HG02571 (cell line): ENCODE results near the gene GALC.
"Not testable (repeated sequence)": the region's sequence is repeated elsewhere in the genome, so short reads cannot be mapped to it uniquely, and the experiment has no call there.

Experiments
- ATAC-seq: cut with Tn5 transposase; IDR thresholded peaks from one replicate; pipeline ENCODE4 v1.9.1; 2021; ENCODE audit warnings: mild to moderate bottlenecking, moderate library complexity; ENCODE audit not compliant: unreplicated experiment

The GALC gene

GRCh38 chr14:87992718-87993628, at the start of gene GALC:
GALC (minus strand) TSS chr14:87993182; CDS start chr14:87993164, 18 bp downstream.
- ATAC-seq, result peak; percentile 83

GRCh38 chr14:88040146-88040545, 47.2 kb upstream of the GALC start:
- ATAC-seq, result no peak

GRCh38 chr14:88039197-88039596, 46.2 kb upstream of the GALC start:
- no peak for ATAC-seq

- no peak for ATAC-seq
Observed at GRCh38 chr14:88037325-88037724, 44.3 kb upstream of the GALC start.

GRCh38 chr14:88036422-88036821, 43.4 kb upstream of the GALC start:
- ATAC-seq, result no peak

- no peak for ATAC-seq
Observed at GRCh38 chr14:88034076-88034475, 41.1 kb upstream of the GALC start.

- ATAC-seq, result no peak
Observed at GRCh38 chr14:88032373-88032772, 39.4 kb upstream of the GALC start.

- ATAC-seq, result no peak
Observed at GRCh38 chr14:88030892-88031291, 37.9 kb upstream of the GALC start.

GRCh38 chr14:88030079-88030478, 37.1 kb upstream of the GALC start:
- ATAC-seq, result no peak

GRCh38 chr14:88029500-88029899, 36.5 kb upstream of the GALC start:
- ATAC-seq, result no peak

GRCh38 chr14:88026890-88027289, 33.9 kb upstream of the GALC start:
- no peak for ATAC-seq

GRCh38 chr14:88025313-88025712, 32.3 kb upstream of the GALC start:
- no peak for ATAC-seq

- ATAC-seq, result not testable (repeated sequence)
Observed at GRCh38 chr14:88024252-88025086, 31.5 kb upstream of the GALC start.

GRCh38 chr14:88023658-88024187, 30.7 kb upstream of the GALC start:
- no peak for ATAC-seq

GRCh38 chr14:88017535-88017934, 24.6 kb upstream of the GALC start:
- no peak for ATAC-seq

- no peak for ATAC-seq
Observed at GRCh38 chr14:88016768-88017167, 23.8 kb upstream of the GALC start.

- ATAC-seq, result peak; percentile 85
Observed at GRCh38 chr14:88013750-88014349, 20.9 kb upstream of the GALC start.

- no peak for ATAC-seq
Observed at GRCh38 chr14:88012495-88012894, 19.5 kb upstream of the GALC start.

- ATAC-seq, result no peak
Observed at GRCh38 chr14:88010331-88010730, 17.3 kb upstream of the GALC start.

GRCh38 chr14:88009486-88009885, 16.5 kb upstream of the GALC start:
- no peak for ATAC-seq
